Measurements from ENCODE around the gene BRIP1. TPM values are rescaled to one million over a fixed set of nuclear protein-coding genes. Genes with fewer than 3 reads are reported as not detected.

The BRIP1 gene
- total RNA-seq, 1 donor from 2014 or later = 66.4 TPM

- Histone ChIP-seq H3K4me2 (no peak overlapping the region), H3K4me3 (no peak overlapping the region), H3K36me3 (peaks cover 22% of the 10 kb centered on the region), H2AFZ (replicated peaks) (no peak overlapping the region), H3K79me2 (ENCODE audit: low read depth) (no peaks in the 10 kb centered on the region), H3K27ac (no peak overlapping the region), H3K27me3 (no peaks in the 10 kb centered on the region), H3K9ac (no peak overlapping the region), H4K20me1 (ENCODE audit: low read depth) (no peaks in the 10 kb centered on the region), H3F3A (ENCODE audit: low read depth) (no peaks in the 10 kb centered on the region), H3K4me1 (no peaks in the 10 kb centered on the region), H3K9me3 (ENCODE audit: low read depth) (no peaks in the 10 kb centered on the region)
- no peaks in the 10 kb centered on the region for H3K4me1 Mint-ChIP-seq
- no peak for DNase-seq (ENCODE audit: low spot score)
- no peaks in the 10 kb centered on the region for H3K9me3 Mint-ChIP-seq
- no peak overlapping the region for H3K27ac Mint-ChIP-seq
- peaks cover 32% of the 10 kb centered on the region for H3K36me3 Mint-ChIP-seq
- TF ChIP-seq EZH2 (IDR thresholded peaks at IDR 0.05) (no peak), EZH2phosphoT487 (IDR thresholded peaks at IDR 0.05) (no peak)
- TF ChIP-seq, protein P1, sequence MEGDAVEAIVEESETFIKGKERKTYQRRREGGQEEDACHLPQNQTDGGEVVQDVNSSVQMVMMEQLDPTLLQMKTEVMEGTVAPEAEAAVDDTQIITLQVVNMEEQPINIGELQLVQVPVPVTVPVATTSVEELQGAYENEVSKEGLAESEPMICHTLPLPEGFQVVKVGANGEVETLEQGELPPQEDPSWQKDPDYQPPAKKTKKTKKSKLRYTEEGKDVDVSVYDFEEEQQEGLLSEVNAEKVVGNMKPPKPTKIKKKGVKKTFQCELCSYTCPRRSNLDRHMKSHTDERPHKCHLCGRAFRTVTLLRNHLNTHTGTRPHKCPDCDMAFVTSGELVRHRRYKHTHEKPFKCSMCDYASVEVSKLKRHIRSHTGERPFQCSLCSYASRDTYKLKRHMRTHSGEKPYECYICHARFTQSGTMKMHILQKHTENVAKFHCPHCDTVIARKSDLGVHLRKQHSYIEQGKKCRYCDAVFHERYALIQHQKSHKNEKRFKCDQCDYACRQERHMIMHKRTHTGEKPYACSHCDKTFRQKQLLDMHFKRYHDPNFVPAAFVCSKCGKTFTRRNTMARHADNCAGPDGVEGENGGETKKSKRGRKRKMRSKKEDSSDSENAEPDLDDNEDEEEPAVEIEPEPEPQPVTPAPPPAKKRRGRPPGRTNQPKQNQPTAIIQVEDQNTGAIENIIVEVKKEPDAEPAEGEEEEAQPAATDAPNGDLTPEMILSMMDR (IDR thresholded peaks at IDR 0.05) = no peak
- no peak overlapping the region for H3K4me3 Mint-ChIP-seq
- no peaks in the 10 kb centered on the region for H3K27me3 Mint-ChIP-seq (ENCODE audit: insufficient read depth, low read depth)
These were observed 67.8 kb downstream of the BRIP1 start for GRCh38 chr17:61795546-61795945.

DNA sequence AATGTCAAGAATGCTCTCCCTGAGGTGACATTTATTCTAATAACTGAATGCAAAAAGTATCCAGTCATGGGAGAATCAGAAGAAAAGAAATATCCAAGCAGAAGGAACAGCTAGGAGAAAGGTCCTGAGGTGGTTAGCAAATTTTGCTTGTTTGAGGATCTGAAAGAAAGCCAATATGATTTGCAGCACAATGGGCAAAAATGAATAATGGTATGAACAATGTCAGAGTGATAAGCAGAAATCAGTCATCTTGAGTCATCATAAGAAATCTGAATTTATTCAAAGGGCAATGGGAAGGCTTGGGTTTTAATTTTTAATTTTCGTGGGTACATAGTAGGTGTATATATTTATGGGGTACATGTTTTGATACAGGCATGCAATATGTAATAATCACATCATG lies 68.5 kb downstream of the BRIP1 start:
- Mint-ChIP-seq H3K4me1 (no peaks in the 10 kb centered on the region), H3K27me3 (ENCODE audit: insufficient read depth, low read depth) (no peaks in the 10 kb centered on the region), H3K4me3 (no peak overlapping the region), H3K27ac (no peak overlapping the region), H3K36me3 (peaks cover 34% of the 10 kb centered on the region), H3K9me3 (no peaks in the 10 kb centered on the region)
- no peaks in the 10 kb centered on the region for H4K20me1 ChIP-seq (ENCODE audit: low read depth)
- no peak overlapping the region for H2AFZ ChIP-seq (replicated peaks)
- no peaks in the 10 kb centered on the region for H3F3A ChIP-seq (ENCODE audit: low read depth)
- H3K9me3 ChIP-seq (ENCODE audit: low read depth) = no peaks in the 10 kb centered on the region
- TF ChIP-seq EZH2 (IDR thresholded peaks at IDR 0.05) (no peak), EZH2phosphoT487 (IDR thresholded peaks at IDR 0.05) (no peak)
- TF ChIP-seq, protein P1 (IDR thresholded peaks at IDR 0.05) = no peak
- H3K79me2 ChIP-seq (ENCODE audit: low read depth) = no peaks in the 10 kb centered on the region
- peaks cover 22% of the 10 kb centered on the region for H3K36me3 ChIP-seq
- H3K27ac ChIP-seq = no peak overlapping the region
- no peak overlapping the region for H3K9ac ChIP-seq
- no peak for DNase-seq (ENCODE audit: low spot score)
- no peaks in the 10 kb centered on the region for H3K4me1 ChIP-seq
- H3K27me3 ChIP-seq = no peaks in the 10 kb centered on the region
- H3K4me3 ChIP-seq = no peak overlapping the region
- no peak overlapping the region for H3K4me2 ChIP-seq

- Mint-ChIP-seq H3K36me3 (peaks cover 35% of the 10 kb centered on the region), H3K9me3 (no peaks in the 10 kb centered on the region), H3K4me3 (no peak overlapping the region), H3K4me1 (no peaks in the 10 kb centered on the region), H3K27ac (no peak overlapping the region), H3K27me3 (ENCODE audit: insufficient read depth, low read depth) (no peaks in the 10 kb centered on the region)
- Histone ChIP-seq H3K4me2 (no peak overlapping the region), H3F3A (ENCODE audit: low read depth) (no peaks in the 10 kb centered on the region), H3K4me1 (no peaks in the 10 kb centered on the region), H4K20me1 (ENCODE audit: low read depth) (no peaks in the 10 kb centered on the region), H3K9ac (no peak overlapping the region), H3K79me2 (ENCODE audit: low read depth) (no peaks in the 10 kb centered on the region), H3K36me3 (peaks cover 22% of the 10 kb centered on the region), H3K27ac (no peak overlapping the region), H3K4me3 (no peak overlapping the region), H2AFZ (replicated peaks) (no peak overlapping the region), H3K9me3 (ENCODE audit: low read depth) (no peaks in the 10 kb centered on the region), H3K27me3 (no peaks in the 10 kb centered on the region)
- TF ChIP-seq EZH2 (IDR thresholded peaks at IDR 0.05) (no peak), EZH2phosphoT487 (IDR thresholded peaks at IDR 0.05) (no peak)
- TF ChIP-seq, protein P1 (IDR thresholded peaks at IDR 0.05) = no peak
- no peak for DNase-seq (ENCODE audit: low spot score)
These were observed 69.1 kb downstream of the BRIP1 start for GRCh38 chr17:61794242-61794641.
